ENCODE measurements around the gene CCSER1. TPM values are rescaled to one million over a fixed set of nuclear protein-coding genes. Genes with fewer than 3 reads are reported as not detected.

CCSER1 gene
- total RNA-seq, 1 donor from 2014 or later: 11.9 TPM

DNA sequence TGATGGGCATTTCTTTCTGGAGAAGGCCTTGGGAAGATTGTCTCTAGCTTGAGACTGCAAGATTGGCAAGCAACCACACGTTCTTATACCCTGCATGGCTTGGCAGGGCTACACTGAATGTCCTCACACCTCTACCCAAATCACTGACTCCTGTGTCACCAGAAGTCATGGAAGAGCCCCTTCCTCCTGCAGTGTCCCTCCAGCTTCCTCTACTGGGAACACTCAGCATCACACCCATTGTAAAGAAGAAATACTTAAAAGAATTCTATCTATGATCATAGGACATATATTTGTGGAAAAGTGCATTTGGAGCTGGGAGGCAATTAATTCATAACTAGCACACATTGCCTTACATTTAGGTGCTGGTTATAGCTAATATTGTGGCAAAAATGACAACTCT lies 113.1 kb downstream of the CCSER1 start:
- DNase-seq (ENCODE audit: low read depth, low spot score): no peak
- Mint-ChIP-seq H3K9me3 (no peaks in the 10 kb centered on the region), H3K27ac (ENCODE audit: unreplicated experiment) (peak overlapping the region; percentile 9), H3K36me3 (ENCODE audit: low read depth) (no peaks in the 10 kb centered on the region), H3K4me1 (peaks cover 14% of the 10 kb centered on the region), H3K27me3 (ENCODE audit: low read depth) (no peaks in the 10 kb centered on the region), H3K4me3 (no peak overlapping the region)
- no peak for TF ChIP-seq CTCF (conservative IDR thresholded peaks at IDR 0.05)

DNA sequence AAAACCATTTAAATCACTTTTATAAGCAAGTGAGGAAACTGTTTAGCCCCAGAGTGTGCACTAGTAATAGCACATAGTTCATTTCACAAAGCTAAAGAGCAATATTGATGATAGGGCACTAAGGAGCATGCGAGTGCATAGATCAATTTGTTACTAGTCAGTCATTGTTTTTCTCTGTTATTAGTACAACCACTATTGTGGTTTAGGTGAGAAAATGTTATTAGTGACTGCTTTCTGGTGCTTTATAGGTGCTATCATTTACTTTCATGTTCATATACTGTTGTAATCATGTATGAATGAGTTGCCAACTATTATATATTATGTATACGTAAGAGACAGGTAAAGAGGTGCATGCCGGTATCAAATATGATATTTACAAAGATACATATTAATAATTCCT lies 113.8 kb downstream of the CCSER1 start:
- peaks cover 21% of the 10 kb centered on the region for H3K4me1 Mint-ChIP-seq
- H3K27ac Mint-ChIP-seq (ENCODE audit: unreplicated experiment): no peak overlapping the region
- no peaks in the 10 kb centered on the region for H3K27me3 Mint-ChIP-seq (ENCODE audit: low read depth)

GRCh38 chr4:90245837-90246236 lies 118.6 kb downstream of the CCSER1 start:
- H3K9me3 Mint-ChIP-seq: no peaks in the 10 kb centered on the region
- peaks cover 4% of the 10 kb centered on the region for H3K36me3 Mint-ChIP-seq (ENCODE audit: low read depth)
- H3K27me3 Mint-ChIP-seq (ENCODE audit: low read depth): no peaks in the 10 kb centered on the region
- no peak overlapping the region for H3K4me3 Mint-ChIP-seq
- peaks cover 46% of the 10 kb centered on the region for H3K4me1 Mint-ChIP-seq
- no peak for DNase-seq (ENCODE audit: low read depth, low spot score)
- TF ChIP-seq CTCF (conservative IDR thresholded peaks at IDR 0.05): no peak
- H3K27ac Mint-ChIP-seq (ENCODE audit: unreplicated experiment): no peak overlapping the region

More for the DNA sequence above, 113.8 kb downstream of the CCSER1 start:
- no peaks in the 10 kb centered on the region for H3K36me3 Mint-ChIP-seq (ENCODE audit: low read depth)
- no peak overlapping the region for H3K4me3 Mint-ChIP-seq
- H3K9me3 Mint-ChIP-seq: no peaks in the 10 kb centered on the region
- DNase-seq (ENCODE audit: low read depth, low spot score): no peak
- no peak for TF ChIP-seq CTCF (conservative IDR thresholded peaks at IDR 0.05)

GRCh38 chr4:90246816-90247215 lies 119.6 kb downstream of the CCSER1 start:
- no peaks in the 10 kb centered on the region for H3K9me3 Mint-ChIP-seq
- H3K4me3 Mint-ChIP-seq: peak overlapping the region; percentile 56
- TF ChIP-seq CTCF (conservative IDR thresholded peaks at IDR 0.05): no peak
- peaks cover 4% of the 10 kb centered on the region for H3K36me3 Mint-ChIP-seq (ENCODE audit: low read depth)
- H3K27me3 Mint-ChIP-seq (ENCODE audit: low read depth): no peaks in the 10 kb centered on the region
- H3K4me1 Mint-ChIP-seq: peaks cover 46% of the 10 kb centered on the region
- DNase-seq (ENCODE audit: low read depth, low spot score): no peak
- H3K27ac Mint-ChIP-seq (ENCODE audit: unreplicated experiment): no peak overlapping the region

GRCh38 chr4:90254357-90254756 lies 127.2 kb downstream of the CCSER1 start:
- Mint-ChIP-seq H3K4me1 (peaks cover 5% of the 10 kb centered on the region), H3K9me3 (peaks cover 12% of the 10 kb centered on the region), H3K36me3 (ENCODE audit: low read depth) (peaks cover 10% of the 10 kb centered on the region), H3K4me3 (no peak overlapping the region), H3K27ac (ENCODE audit: unreplicated experiment) (no peak overlapping the region), H3K27me3 (ENCODE audit: low read depth) (no peaks in the 10 kb centered on the region)
- TF ChIP-seq CTCF (conservative IDR thresholded peaks at IDR 0.05): no peak
- no peak for DNase-seq (ENCODE audit: low read depth, low spot score)

DNA sequence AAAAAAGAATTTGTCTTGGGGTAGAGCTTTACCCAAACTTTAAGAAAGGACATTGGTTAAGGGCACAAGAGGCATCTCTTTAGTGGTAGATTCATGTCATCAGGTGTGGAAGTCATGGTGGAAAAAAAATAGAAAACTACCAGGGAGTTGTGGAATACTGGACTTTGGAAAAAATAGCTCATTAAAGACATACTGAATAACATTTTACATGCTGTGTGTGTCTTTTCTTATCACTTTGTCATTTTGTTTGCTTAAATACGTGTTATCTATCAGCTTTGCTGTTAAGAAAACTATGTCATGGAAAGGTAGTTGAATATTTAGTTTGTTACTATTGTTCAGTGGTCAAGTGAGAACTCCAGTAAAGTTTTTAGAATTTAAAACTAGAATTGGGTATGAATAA lies 147.0 kb downstream of the CCSER1 start:
- TF ChIP-seq CTCF (conservative IDR thresholded peaks at IDR 0.05): no peak
- H3K27ac Mint-ChIP-seq (ENCODE audit: unreplicated experiment): no peak overlapping the region
- H3K4me1 Mint-ChIP-seq: no peaks in the 10 kb centered on the region
- peaks cover 16% of the 10 kb centered on the region for H3K36me3 Mint-ChIP-seq (ENCODE audit: low read depth)
- no peak for DNase-seq (ENCODE audit: low read depth, low spot score)
- no peak overlapping the region for H3K4me3 Mint-ChIP-seq
- H3K9me3 Mint-ChIP-seq: peaks cover 23% of the 10 kb centered on the region
- H3K27me3 Mint-ChIP-seq (ENCODE audit: low read depth): no peaks in the 10 kb centered on the region
